ENCODE results near the gene SLC12A5.

DNA sequence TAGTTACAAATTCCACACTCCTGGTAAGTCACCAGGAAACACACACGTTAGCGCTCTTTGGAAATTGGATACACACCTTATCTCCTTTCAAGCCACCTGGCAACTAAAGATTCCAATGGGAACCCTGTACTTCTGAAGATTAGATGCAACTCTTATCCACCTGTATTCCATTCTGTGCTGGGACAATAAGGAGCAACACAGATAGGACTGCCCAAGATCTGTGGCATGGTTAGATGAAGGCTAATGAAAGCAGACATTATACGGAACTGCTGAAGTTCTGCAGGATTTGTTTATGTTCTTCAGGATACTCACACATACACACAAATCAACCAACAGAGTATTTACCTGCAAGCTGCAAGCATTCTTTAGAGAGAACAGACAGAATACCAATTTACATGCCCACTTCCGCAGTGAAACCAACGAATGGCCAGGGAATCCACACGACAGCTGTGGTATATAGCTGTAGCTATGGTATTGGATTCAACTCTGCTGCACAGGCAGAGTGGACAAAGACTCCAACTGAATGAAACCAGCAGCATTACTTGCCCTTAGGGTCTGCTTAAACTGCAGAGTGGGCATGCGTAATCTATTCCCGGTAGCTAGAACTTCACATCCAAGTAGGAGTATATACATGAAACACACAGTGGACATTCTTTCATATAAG is 48.8 kb downstream of the SLC12A5 start:
- TF ChIP-seq POLR2A (IDR thresholded peaks at IDR 0.05) (no peak), CTCF (IDR thresholded peaks at IDR 0.05) (no peak)
